ENCODE results near the gene PTPRG. TPM values are rescaled to one million over a fixed set of nuclear protein-coding genes. Genes with fewer than 3 reads are reported as not detected.

PTPRG gene
- total and polyA plus RNA-seq, 10 of the 15 experiments (the other 5 are each of a cell fraction or from before 2014, with no cell fraction given): 0.29 to 20.7 (median 1.4) TPM

DNA sequence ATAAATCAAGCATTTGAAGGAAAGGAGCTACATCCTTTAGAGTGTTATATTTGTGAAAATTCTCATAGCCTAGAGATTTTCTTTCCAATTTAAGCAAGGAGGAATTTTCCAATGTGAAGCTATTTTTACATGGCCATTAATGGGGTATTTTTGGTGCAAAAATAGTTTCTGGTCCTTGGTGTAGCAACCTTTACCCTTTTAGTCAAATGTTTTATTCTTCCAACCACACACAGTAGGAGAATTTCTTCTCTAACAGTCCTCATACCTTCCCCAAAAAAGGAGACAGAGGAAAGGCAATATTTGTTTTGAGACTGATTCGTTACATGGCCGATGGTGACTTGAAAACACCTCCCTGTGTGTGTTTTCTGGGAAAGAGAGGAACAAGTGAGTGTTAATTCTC, 261.2 kb downstream of the PTPRG start:
- H3K9me3 ChIP-seq (replicated peaks; ENCODE audit: control insufficient read depth, insufficient read depth, low read length): no peaks in the 10 kb centered on the region
- ATAC-seq (no peak), FAIRE-seq (no peak), DNase-seq (ENCODE audit: low read depth, low spot score) (no peak)
- WGBS (ENCODE audit: insufficient coverage, insufficient replicate concordance, low lambda C conversion rate, missing lambda C conversion rate): 36% methylated on average over 2 of the region's 2 CpGs
- no peak overlapping the region for H3K27ac ChIP-seq (ENCODE audit: control insufficient read depth, insufficient read depth)
- ChIA-PET CTCF (interaction anchor here (1.2 to 1.3 kb wide), 4 partner anchors 31 to 249 kb away, joined by 3 read pairs; no protein-coding TSS in a partner anchor), POLR2A (interaction anchor here (1.1 to 2.4 kb wide), 3 partner anchors 10 to 123 kb away, joined by 3 to 7 read pairs (median 4); no protein-coding TSS in a partner anchor), SMC1A (ENCODE audit: uncharacterized antibody, unreplicated experiment) (interaction anchor here (0.8 to 3.9 kb wide), 6 partner anchors 16 to 203 kb away, joined by 3 to 15 read pairs (median 4); no protein-coding TSS in a partner anchor), RAD21 (ENCODE audit: unreplicated experiment) (interaction anchor here (1.1 to 1.2 kb wide), 2 partner anchors 16 to 260 kb away, joined by 5 read pairs; no protein-coding TSS in a partner anchor)
- no peaks in the 10 kb centered on the region for H3K27me3 ChIP-seq (replicated peaks in 1 of 2; ENCODE audit: control insufficient read depth in 2 of 2, insufficient read depth in 2 of 2, low read length in 1 of 2)
- in situ Hi-C loops (cut with MboI): no loop called here
- TF ChIP-seq RUNX3 (IDR thresholded peaks at IDR 0.05; ENCODE audit: low read length) (no peak), MYB (IDR thresholded peaks at IDR 0.05; ENCODE audit: borderline replicate concordance, low read depth, low read length) (no peak), CREM (IDR thresholded peaks at IDR 0.05; ENCODE audit: low read depth) (no peak), SPI1 (IDR thresholded peaks at IDR 0.05; ENCODE audit: borderline replicate concordance, insufficient read depth, low read depth, low read length) (no peak), ASH2L (IDR thresholded peaks at IDR 0.05; ENCODE audit: borderline replicate concordance, low read depth) (no peak), CEBPB (IDR thresholded peaks at IDR 0.05; ENCODE audit: borderline replicate concordance in 1 of 2, low read depth in 2 of 2, low read length in 2 of 2) (no peak), GABPA (IDR thresholded peaks at IDR 0.05; ENCODE audit: low read depth) (no peak), BCL11A (IDR thresholded peaks at IDR 0.05; ENCODE audit: low read depth, low read length) (no peak), NR2C2 (IDR thresholded peaks at IDR 0.05; ENCODE audit: borderline replicate concordance, control insufficient read depth, insufficient read length, low read depth) (no peak), ZNF274 (IDR thresholded peaks at IDR 0.05; ENCODE audit: insufficient read depth, insufficient read length) (no peak)
- BruUV-seq (replicated peaks): no TSS peak
- H4K20me1 ChIP-seq (ENCODE audit: control insufficient read depth, insufficient read depth): no peaks in the 10 kb centered on the region
- no peaks in the 10 kb centered on the region for H3K4me1 ChIP-seq (ENCODE audit: control insufficient read depth, insufficient read depth, low read length)
- intact Hi-C loops (cut with micrococcal nuclease; ENCODE audit: unreplicated experiment): no loop called here
- no peaks in the 10 kb centered on the region for H3K36me3 ChIP-seq (ENCODE audit: control insufficient read depth in 2 of 2, insufficient read depth in 2 of 2, low read length in 1 of 2)
- no peak overlapping the region for H3K4me2 ChIP-seq (ENCODE audit: control insufficient read depth, insufficient read depth)
- no peaks in the 10 kb centered on the region for H3K79me2 ChIP-seq (ENCODE audit: control insufficient read depth, insufficient read depth, low read length)
- H3K4me3 ChIP-seq: no peak overlapping the region
- H3K9ac ChIP-seq (ENCODE audit: control insufficient read depth, insufficient read depth, low read length): no peak overlapping the region
- H2AFZ ChIP-seq (ENCODE audit: control insufficient read depth, low read depth, low read length): no peak overlapping the region
